MM.1S (cell line): ENCODE results near the gene FIG4.

Experiments used
- CTCF ChIP-seq: fragments of 300-600 bp; sonication (generic); IDR thresholded peaks from 2 replicates; pipeline ENCODE4 v1.5.1; 2016; ENCODE audit warnings: antibody characterized with exemption, low read length, mixed read lengths
- EZH2 ChIP-seq: fragments of 300-600 bp; sonication (generic); optimal IDR thresholded peaks from 2 replicates; pipeline ENCODE3; 2017; ENCODE audit warnings: low read depth, mild to moderate bottlenecking, antibody characterized with exemption, low read length, mixed read lengths
- EZH2phosphoT487 ChIP-seq: fragments of 300-600 bp; sonication (generic); IDR thresholded peaks from 2 replicates; pipeline ENCODE4 v1.6.1; 2018; ENCODE audit warnings: antibody characterized with exemption, low read length

GRCh38 chr6:109870089-109870410 is 179.0 kb downstream of the FIG4 start:
- no peak for TF ChIP-seq CTCF
- TF ChIP-seq EZH2: no peak
- TF ChIP-seq EZH2phosphoT487: no peak
